GM19035 (cell line): ENCODE measurements around the gene NAV2.

Experiments
- ATAC-seq: cut with Tn5 transposase; IDR thresholded peaks from one replicate; pipeline ENCODE4 v1.9.1; 2021; ENCODE audit not compliant: unreplicated experiment

NAV2 gene

GRCh38 chr11:20010851-20011225, 298.2 kb downstream of the NAV2 start:
- no peak for ATAC-seq

GRCh38 chr11:20011307-20011951, 298.8 kb downstream of the NAV2 start:
- no peak for ATAC-seq

GRCh38 chr11:20013346-20014066, 300.9 kb downstream of the NAV2 start:
- no peak for ATAC-seq

GRCh38 chr11:20014067-20014402, 301.4 kb downstream of the NAV2 start:
- no peak for ATAC-seq

- no peak for ATAC-seq
These were observed 302.5 kb downstream of the NAV2 start for GRCh38 chr11:20015101-20015500.

- ATAC-seq = no peak
These were observed 303.1 kb downstream of the NAV2 start for GRCh38 chr11:20015529-20016427.

DNA sequence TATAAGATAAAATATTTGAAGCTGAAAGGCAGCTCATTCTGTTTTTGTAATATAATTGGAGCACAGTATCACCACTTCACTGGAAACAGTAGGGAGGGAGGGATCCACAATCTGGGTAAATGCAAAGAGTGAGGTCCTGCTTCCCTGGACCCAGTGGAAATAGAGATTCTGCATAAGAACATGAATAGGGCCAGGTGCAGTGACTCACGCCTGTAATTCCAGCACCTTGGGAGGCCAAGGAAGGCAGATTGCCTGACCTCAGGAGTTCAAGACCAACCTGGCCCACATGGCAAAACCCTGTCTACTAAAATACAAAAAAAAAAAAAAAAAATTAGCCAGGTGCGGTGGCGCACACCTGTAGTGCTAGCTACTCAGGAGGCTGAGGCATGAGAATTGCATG, 303.9 kb downstream of the NAV2 start:
- ATAC-seq = no peak

DNA sequence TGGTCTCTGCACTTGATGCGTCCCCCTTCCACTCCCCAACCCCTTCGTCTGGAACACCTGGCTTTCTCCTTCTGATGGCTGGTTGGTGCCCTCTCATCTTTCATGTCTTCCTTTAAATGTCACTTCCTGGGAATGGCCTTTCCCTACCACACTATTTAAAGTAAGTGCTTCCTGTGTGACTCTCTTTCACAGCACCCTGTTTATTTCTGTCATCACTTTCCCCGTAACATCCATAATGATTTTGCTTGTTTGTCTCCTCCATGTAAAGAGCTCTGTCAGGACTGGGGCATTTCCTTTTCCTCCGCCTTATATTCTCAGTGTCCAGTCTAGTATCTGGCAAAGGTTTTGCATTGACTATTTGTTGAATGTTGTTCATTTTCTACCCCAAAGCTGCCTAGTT, 304.7 kb downstream of the NAV2 start:
- no peak for ATAC-seq

- no peak for ATAC-seq
These were observed 307.6 kb downstream of the NAV2 start for GRCh38 chr11:20020198-20020597.

DNA sequence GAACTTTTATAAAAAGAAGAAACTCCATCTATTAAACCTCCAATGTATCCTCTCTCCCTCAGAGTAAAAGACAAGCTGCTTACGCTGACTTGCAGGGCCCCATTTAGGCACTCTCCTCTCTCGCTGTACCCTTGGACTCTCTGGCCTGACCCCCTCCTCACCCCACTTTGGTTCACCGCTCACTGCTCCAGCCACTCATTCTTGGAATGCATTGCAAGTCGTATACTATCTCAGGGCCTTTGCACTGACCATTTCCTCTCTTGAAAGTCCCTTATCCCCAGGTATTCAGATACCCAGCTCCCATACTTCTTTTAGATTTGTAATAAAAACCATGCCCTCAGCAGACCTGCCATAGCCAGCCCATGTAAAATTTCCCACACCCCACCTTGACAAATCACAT, 308.1 kb downstream of the NAV2 start:
- no peak for ATAC-seq

GRCh38 chr11:20021212-20021611, 308.6 kb downstream of the NAV2 start:
- ATAC-seq = no peak

- no peak for ATAC-seq
These were observed 309.2 kb downstream of the NAV2 start for GRCh38 chr11:20021771-20022362.

GRCh38 chr11:20022363-20023081, 309.9 kb downstream of the NAV2 start:
- ATAC-seq = no peak

GRCh38 chr11:20023082-20023426, 310.4 kb downstream of the NAV2 start:
- no peak for ATAC-seq

DNA sequence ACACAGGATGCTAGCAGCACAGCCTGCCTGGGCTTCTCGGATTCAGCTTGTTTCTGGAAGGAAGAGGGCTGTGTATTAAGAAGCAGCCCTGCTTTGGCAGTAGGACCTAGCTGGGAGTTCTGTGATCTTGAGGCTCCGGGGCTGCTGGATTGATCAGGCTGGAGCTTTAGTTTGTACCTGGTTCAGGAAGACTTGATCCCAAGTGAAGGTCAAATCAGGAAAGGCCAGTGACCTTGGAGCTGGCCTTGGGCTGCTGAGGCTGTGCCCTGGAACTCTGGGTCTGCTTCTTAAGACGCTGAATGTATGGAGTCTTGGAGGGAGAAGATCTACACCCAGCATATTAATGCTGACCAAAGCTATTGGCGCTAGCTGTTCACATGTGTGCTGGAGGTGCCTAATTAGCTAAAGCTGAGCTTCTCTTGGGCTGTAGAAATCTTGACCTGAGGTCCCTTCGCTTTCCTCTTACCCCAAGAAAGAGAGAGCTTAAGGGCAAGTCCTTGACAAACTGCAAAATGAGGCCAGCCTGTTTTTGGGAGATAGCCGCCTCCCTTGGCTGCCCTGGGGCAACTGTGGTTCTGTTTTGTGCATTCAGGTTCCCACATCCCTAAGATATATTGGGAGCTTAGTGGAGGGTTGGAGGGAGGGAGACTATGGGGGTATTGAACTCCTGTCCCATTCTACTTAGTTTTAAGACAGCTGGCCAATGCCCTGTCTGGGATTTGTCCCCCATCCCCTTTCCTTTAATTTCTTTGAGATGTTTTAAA, 311.7 kb downstream of the NAV2 start:
- ATAC-seq = no peak

DNA sequence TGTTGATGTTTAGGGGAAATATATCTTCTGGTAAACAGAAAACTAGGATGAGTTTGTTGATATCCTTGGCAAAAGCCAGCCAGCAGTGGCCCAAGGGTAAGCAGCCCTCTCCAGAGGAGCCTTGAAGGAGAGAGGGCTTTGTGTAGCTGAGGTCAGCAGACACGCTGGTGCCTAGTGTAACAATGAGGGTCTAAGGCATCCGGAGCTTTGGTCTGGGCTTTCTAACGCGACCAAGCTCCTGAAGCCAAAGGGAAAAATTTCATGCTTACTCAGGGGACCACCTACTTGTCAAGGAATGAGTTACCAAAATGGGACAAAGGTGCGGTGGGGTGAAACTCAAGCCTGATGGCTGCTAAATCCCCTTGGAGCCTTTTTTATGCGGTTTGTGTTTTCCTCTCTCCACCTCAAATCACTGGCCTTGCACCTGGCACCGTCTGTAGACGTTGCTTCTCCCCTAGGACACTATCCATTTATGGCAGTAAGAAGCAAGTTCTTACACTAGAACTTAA, 312.7 kb downstream of the NAV2 start:
- ATAC-seq = no peak

- no peak for ATAC-seq
These were observed 314.3 kb downstream of the NAV2 start for GRCh38 chr11:20026629-20027555.

GRCh38 chr11:20027556-20028013, 314.9 kb downstream of the NAV2 start:
- ATAC-seq = no peak

- ATAC-seq = no peak
These were observed 316.6 kb downstream of the NAV2 start for GRCh38 chr11:20029193-20029592.
